K562 (cell line): ENCODE data around the gene PRCD. TPM values are rescaled to one million over a fixed set of nuclear protein-coding genes. Genes with fewer than 3 reads are reported as not detected.

Source experiments
- ATF7 ChIP-seq: fragments of 450-650 bp; IDR thresholded peaks from 2 replicates; pipeline ENCODE4 v1.7.1; 2014; ENCODE audit warnings: mild to moderate bottlenecking, moderate library complexity
- CAMTA2 ChIP-seq: fragments of 250-450 bp; sonication (Bioruptor Pico); conservative IDR thresholded peaks from 2 replicates; pipeline ENCODE4 v1.5.1; 2022
- CCNT2 ChIP-seq: IDR thresholded peaks from 2 replicates; pipeline ENCODE4 v1.6.1; 2011; ENCODE audit warnings: borderline replicate concordance, low read depth, mild to moderate bottlenecking, moderate library complexity, mixed read lengths, low read length; ENCODE audit not compliant: insufficient read length; ENCODE audit errors: extremely low read depth
- DDX20 ChIP-seq: fragments of 450-650 bp; IDR thresholded peaks from 2 replicates; pipeline ENCODE4 v1.6.1; 2016; ENCODE audit warnings: missing genetic modification characterization, low read depth, mild to moderate bottlenecking, missing compliant biosample characterization, moderate library complexity
- GABPA ChIP-seq: fragments of 200-800 bp; sonication (Bioruptor generic); conservative IDR thresholded peaks from 2 replicates; pipeline ENCODE4 v1.6.1; 2016; ENCODE audit warnings: low read depth, missing genetic modification characterization, missing compliant biosample characterization
- GTF2E2 ChIP-seq: fragments of 200-800 bp; sonication (Bioruptor generic); IDR thresholded peaks from 2 replicates; pipeline ENCODE4 v1.6.1; 2016; ENCODE audit warnings: missing genetic modification characterization, missing compliant biosample characterization
- HSF4 ChIP-seq: fragments of 250-450 bp; sonication (Bioruptor Pico); IDR thresholded peaks from 2 replicates; pipeline ENCODE4 v2.1.2; 2022; ENCODE audit warnings: mild to moderate bottlenecking, moderate library complexity, borderline replicate concordance
- POLR2B ChIP-seq: fragments of 450-650 bp; IDR thresholded peaks from 2 replicates; pipeline ENCODE4 v1.6.1; 2018; ENCODE audit warnings: low read depth; ENCODE audit not compliant: partially characterized antibody
- SAP30 ChIP-seq: fragments of 200-600 bp; sonication (generic); IDR thresholded peaks from 2 replicates; pipeline ENCODE4 v1.6.1; 2012; ENCODE audit warnings: borderline replicate concordance, low read depth, mild to moderate bottlenecking, moderate library complexity, low read length, control low read depth, inconsistent platforms; ENCODE audit not compliant: insufficient read depth, poor library complexity, severe bottlenecking
- ZEB2 ChIP-seq: fragments of 450-650 bp; IDR thresholded peaks from 2 replicates; pipeline ENCODE4 v1.6.1; 2016
- ZNF830 ChIP-seq: fragments of 250-450 bp; sonication (Bioruptor Pico); IDR thresholded peaks from 2 replicates; pipeline ENCODE4 v1.5.0; 2021; ENCODE audit warnings: mild to moderate bottlenecking
- polyA plus RNA-seq, 8 experiments: library from polyadenylated mRNA; depleted of rRNA in 4 of 8; stranded (reverse) in 5 of 8; unstranded in 3 of 8; fragments of >200 nt; fragmentation: Nextera tagmentation in 2 of 8; fragmentation: Illumina TruSeq in 1 of 8; extraction: Ambion mirVana in 2 of 8; extraction: Trizol in 1 of 8; gene quantifications; 2 replicates each; pipeline versions ENCODE4 v1.2.1 to v1.2.3, GENCODE V29; 2011 to 2014; ENCODE audit warnings: inconsistent platforms in 1 of 8, missing spikeins in 1 of 8
- total RNA-seq, 7 experiments: library from RNA; depleted of rRNA in 6 of 7; stranded (reverse); fragments of >200 nt in 6 of 7; fragmentation: Illumina TruSeq in 2 of 7; extraction: Trizol in 2 of 7; gene quantifications; 2 replicates each; pipeline versions ENCODE4 v1.2.1 to v1.2.3, GENCODE V29; 2011 to 2021; ENCODE audit warnings: low replicate concordance in 1 of 7
- TF ChIP-seq, protein P1 (sequence below): fragments of 250-450 bp; sonication (Bioruptor Pico); IDR thresholded peaks from 2 replicates; pipeline ENCODE4 v1.4.0; 2020
- TF ChIP-seq, protein P2 (sequence below): fragments of 150-350 bp; conservative IDR thresholded peaks from 2 replicates; pipeline ENCODE4 v1.6.1; 2014; ENCODE audit warnings: low read length
- TF ChIP-seq, protein P3 (sequence below), 3 experiments: fragments of 200-800 bp in 1 of 3; sonication (Bioruptor generic) in 1 of 3; sonication (generic) in 1 of 3; formaldehyde crosslinking in 1 of 3; IDR thresholded peaks; 2 replicates each; pipeline versions ENCODE4 v1.6.1 to v1.8.0; 2016 to 2022; ENCODE audit warnings: mild to moderate bottlenecking in 2 of 3, missing compliant biosample characterization in 2 of 3, missing genetic modification characterization in 2 of 3, missing genetic modification reagents in 1 of 3
- TF ChIP-seq, protein P4 (sequence below): fragments of 250-450 bp; sonication (Bioruptor Pico); IDR thresholded peaks from 2 replicates; pipeline ENCODE4 v1.9.0; 2021; ENCODE audit warnings: mild to moderate bottlenecking, inconsistent platforms

PRCD gene
- total and polyA plus RNA-seq, 9 of the 15 experiments (the other 6 are each of a cell fraction or from before 2014, with no cell fraction given) = 0.20 to 0.25 (median 0.21) TPM; not detected in 6

DNA sequence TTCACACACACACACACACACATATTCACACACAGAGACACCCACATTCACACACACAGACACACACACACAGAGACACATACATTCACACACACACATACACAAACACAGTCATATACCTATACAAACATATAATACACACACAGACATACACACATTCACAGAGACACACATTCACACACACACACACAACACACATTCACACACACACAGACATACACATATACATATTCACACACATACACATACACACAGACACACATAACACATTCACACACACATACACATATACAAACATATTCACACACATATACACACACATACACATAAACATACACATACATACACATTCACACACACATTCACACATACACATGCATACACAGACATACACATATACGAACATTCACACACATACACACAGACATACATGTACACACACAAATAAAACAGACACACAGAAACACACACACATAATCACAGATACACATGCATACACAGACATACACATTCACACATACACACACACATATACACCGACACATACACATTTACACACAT is 7.9 kb downstream of the PRCD start (continued):
- TF ChIP-seq, protein P1, sequence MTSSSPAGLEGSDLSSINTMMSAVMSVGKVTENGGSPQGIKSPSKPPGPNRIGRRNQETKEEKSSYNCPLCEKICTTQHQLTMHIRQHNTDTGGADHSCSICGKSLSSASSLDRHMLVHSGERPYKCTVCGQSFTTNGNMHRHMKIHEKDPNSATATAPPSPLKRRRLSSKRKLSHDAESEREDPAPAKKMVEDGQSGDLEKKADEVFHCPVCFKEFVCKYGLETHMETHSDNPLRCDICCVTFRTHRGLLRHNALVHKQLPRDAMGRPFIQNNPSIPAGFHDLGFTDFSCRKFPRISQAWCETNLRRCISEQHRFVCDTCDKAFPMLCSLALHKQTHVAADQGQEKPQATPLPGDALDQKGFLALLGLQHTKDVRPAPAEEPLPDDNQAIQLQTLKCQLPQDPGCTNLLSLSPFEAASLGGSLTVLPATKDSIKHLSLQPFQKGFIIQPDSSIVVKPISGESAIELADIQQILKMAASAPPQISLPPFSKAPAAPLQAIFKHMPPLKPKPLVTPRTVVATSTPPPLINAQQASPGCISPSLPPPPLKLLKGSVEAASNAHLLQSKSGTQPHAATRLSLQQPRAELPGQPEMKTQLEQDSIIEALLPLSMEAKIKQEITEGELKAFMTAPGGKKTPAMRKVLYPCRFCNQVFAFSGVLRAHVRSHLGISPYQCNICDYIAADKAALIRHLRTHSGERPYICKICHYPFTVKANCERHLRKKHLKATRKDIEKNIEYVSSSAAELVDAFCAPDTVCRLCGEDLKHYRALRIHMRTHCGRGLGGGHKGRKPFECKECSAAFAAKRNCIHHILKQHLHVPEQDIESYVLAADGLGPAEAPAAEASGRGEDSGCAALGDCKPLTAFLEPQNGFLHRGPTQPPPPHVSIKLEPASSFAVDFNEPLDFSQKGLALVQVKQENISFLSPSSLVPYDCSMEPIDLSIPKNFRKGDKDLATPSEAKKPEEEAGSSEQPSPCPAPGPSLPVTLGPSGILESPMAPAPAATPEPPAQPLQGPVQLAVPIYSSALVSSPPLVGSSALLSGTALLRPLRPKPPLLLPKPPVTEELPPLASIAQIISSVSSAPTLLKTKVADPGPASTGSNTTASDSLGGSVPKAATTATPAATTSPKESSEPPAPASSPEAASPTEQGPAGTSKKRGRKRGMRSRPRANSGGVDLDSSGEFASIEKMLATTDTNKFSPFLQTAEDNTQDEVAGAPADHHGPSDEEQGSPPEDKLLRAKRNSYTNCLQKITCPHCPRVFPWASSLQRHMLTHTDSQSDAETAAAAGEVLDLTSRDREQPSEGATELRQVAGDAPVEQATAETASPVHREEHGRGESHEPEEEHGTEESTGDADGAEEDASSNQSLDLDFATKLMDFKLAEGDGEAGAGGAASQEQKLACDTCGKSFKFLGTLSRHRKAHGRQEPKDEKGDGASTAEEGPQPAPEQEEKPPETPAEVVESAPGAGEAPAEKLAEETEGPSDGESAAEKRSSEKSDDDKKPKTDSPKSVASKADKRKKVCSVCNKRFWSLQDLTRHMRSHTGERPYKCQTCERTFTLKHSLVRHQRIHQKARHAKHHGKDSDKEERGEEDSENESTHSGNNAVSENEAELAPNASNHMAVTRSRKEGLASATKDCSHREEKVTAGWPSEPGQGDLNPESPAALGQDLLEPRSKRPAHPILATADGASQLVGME = no peak
- TF ChIP-seq, protein P2, sequence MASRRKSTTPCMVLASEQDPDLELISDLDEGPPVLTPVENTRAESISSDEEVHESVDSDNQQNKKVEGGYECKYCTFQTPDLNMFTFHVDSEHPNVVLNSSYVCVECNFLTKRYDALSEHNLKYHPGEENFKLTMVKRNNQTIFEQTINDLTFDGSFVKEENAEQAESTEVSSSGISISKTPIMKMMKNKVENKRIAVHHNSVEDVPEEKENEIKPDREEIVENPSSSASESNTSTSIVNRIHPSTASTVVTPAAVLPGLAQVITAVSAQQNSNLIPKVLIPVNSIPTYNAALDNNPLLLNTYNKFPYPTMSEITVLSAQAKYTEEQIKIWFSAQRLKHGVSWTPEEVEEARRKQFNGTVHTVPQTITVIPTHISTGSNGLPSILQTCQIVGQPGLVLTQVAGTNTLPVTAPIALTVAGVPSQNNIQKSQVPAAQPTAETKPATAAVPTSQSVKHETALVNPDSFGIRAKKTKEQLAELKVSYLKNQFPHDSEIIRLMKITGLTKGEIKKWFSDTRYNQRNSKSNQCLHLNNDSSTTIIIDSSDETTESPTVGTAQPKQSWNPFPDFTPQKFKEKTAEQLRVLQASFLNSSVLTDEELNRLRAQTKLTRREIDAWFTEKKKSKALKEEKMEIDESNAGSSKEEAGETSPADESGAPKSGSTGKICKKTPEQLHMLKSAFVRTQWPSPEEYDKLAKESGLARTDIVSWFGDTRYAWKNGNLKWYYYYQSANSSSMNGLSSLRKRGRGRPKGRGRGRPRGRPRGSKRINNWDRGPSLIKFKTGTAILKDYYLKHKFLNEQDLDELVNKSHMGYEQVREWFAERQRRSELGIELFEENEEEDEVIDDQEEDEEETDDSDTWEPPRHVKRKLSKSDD = no peak
- TF ChIP-seq, protein P3, sequence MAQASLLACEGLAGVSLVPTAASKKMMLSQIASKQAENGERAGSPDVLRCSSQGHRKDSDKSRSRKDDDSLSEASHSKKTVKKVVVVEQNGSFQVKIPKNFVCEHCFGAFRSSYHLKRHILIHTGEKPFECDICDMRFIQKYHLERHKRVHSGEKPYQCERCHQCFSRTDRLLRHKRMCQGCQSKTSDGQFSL (CRISPR knock-in tag; IDR thresholded peaks at IDR 0.05) = no peak
- TF ChIP-seq, protein P3 (tag; IDR thresholded peaks at IDR 0.05) = no peak
- TF ChIP-seq ATF7 = no peak
- no peak for TF ChIP-seq CCNT2
- no peak for TF ChIP-seq GTF2E2 (tag)
- TF ChIP-seq ZNF830 (CRISPR knock-in tag) = no peak
- TF ChIP-seq ZEB2 = 0 out of 2 replicates have a peak, but pooled peaks have one; percentile 21
- no peak for TF ChIP-seq CAMTA2 (CRISPR knock-in tag)
- TF ChIP-seq, protein P4, sequence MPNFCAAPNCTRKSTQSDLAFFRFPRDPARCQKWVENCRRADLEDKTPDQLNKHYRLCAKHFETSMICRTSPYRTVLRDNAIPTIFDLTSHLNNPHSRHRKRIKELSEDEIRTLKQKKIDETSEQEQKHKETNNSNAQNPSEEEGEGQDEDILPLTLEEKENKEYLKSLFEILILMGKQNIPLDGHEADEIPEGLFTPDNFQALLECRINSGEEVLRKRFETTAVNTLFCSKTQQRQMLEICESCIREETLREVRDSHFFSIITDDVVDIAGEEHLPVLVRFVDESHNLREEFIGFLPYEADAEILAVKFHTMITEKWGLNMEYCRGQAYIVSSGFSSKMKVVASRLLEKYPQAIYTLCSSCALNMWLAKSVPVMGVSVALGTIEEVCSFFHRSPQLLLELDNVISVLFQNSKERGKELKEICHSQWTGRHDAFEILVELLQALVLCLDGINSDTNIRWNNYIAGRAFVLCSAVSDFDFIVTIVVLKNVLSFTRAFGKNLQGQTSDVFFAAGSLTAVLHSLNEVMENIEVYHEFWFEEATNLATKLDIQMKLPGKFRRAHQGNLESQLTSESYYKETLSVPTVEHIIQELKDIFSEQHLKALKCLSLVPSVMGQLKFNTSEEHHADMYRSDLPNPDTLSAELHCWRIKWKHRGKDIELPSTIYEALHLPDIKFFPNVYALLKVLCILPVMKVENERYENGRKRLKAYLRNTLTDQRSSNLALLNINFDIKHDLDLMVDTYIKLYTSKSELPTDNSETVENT (CRISPR knock-in tag) = no peak
- TF ChIP-seq DDX20 (tag) = no peak
- no peak for TF ChIP-seq HSF4 (CRISPR knock-in tag)
- TF ChIP-seq POLR2B = peak; percentile 36
- TF ChIP-seq SAP30 = no peak
- no peak for TF ChIP-seq GABPA (tag)
